Activated T-cell treated with anti-CD3 and anti-CD28 coated beads, Interleukin-2, amount 50 U/mL, for 72 hours (primary cell): Measurements from ENCODE around the gene PLOD2. TPM values are rescaled to one million over a fixed set of nuclear protein-coding genes. Genes with fewer than 3 reads are reported as not detected.
A peak's percentile ranks its signal among the peaks of the same experiment; 100 is the strongest.

Experiments used
- ATAC-seq, 2 donors: fragments of 150-1000 bp; cut with Tn5 transposase; replicated peaks in 1 of 2; 2 replicates each; pipeline ENCODE4 v1.10.0; 2021; ENCODE audit warnings: moderate library complexity in 2 of 2, mild to moderate bottlenecking in 1 of 2
- DNase-seq, 2 donors: peaks; one replicate each; pipeline ENCODE4 v3.0.0; 2021 to 2022; ENCODE audit warnings: mixed read lengths in 1 of 2
- H3K27ac Mint-ChIP-seq: one replicate; pipeline ENCODE4 v1.8.0; 2022; ENCODE audit warnings: mild to moderate bottlenecking, moderate library complexity, mixed read lengths
- H3K27me3 Mint-ChIP-seq: one replicate; pipeline ENCODE4 v1.8.0; 2022; ENCODE audit warnings: low read depth, mixed read lengths
- H3K36me3 Mint-ChIP-seq, 2 donors: one replicate each; pipeline ENCODE4 v1.8.0; 2022; ENCODE audit warnings: mixed read lengths in 2 of 2, mild to moderate bottlenecking in 1 of 2; ENCODE audit not compliant: insufficient read depth in 2 of 2
- H3K4me1 Mint-ChIP-seq: one replicate; pipeline ENCODE4 v1.8.0; 2022; ENCODE audit warnings: low read depth, mixed read lengths
- H3K4me3 Mint-ChIP-seq, 2 donors: one replicate each; pipeline ENCODE4 v1.8.0; 2022; ENCODE audit warnings: mild to moderate bottlenecking in 2 of 2, mixed read lengths in 2 of 2, moderate library complexity in 2 of 2
- H3K9me3 Mint-ChIP-seq, 2 donors: one replicate each; pipeline ENCODE4 v1.8.0; 2022; ENCODE audit warnings: mixed read lengths in 2 of 2
- total RNA-seq, 2 donors: library from RNA; stranded (reverse); gene quantifications; one replicate each; pipeline ENCODE4 v1.2.3, GENCODE V29; 2022

Gene PLOD2
- total RNA-seq, 2 donors from 2014 or later = 0.17 to 0.90 TPM

GRCh38 chr3:146164071-146164470, 3.1 kb upstream of the PLOD2 start:
- H3K27me3 Mint-ChIP-seq = peaks cover 59% of the 10 kb centered on the region
- ATAC-seq = no peak
- no peak for DNase-seq
- H3K4me1 Mint-ChIP-seq = peaks cover 10% of the 10 kb centered on the region
- peaks cover 2% of the 10 kb centered on the region in 2 donors for H3K36me3 Mint-ChIP-seq
- no peak overlapping the region for H3K4me3 Mint-ChIP-seq
- H3K27ac Mint-ChIP-seq = no peak overlapping the region
- H3K9me3 Mint-ChIP-seq = no peaks in the 10 kb centered on the region

GRCh38 chr3:146163584-146163983, 2.6 kb upstream of the PLOD2 start:
- ATAC-seq = no peak
- H3K27me3 Mint-ChIP-seq = peaks cover 63% of the 10 kb centered on the region
- H3K27ac Mint-ChIP-seq = no peak overlapping the region
- peaks cover 2% of the 10 kb centered on the region in 2 donors for H3K36me3 Mint-ChIP-seq
- H3K4me1 Mint-ChIP-seq = peaks cover 10% of the 10 kb centered on the region
- no peak overlapping the region for H3K4me3 Mint-ChIP-seq
- no peak for DNase-seq
- no peaks in the 10 kb centered on the region for H3K9me3 Mint-ChIP-seq

- peaks cover 10% of the 10 kb centered on the region for H3K4me1 Mint-ChIP-seq
- no peak for ATAC-seq
- no peaks in the 10 kb centered on the region for H3K9me3 Mint-ChIP-seq
- H3K36me3 Mint-ChIP-seq = peaks cover 2% of the 10 kb centered on the region in 2 donors
- peak overlapping the region in 1 of 2 donors; percentile 48 for H3K4me3 Mint-ChIP-seq
- no peak overlapping the region for H3K27ac Mint-ChIP-seq
- no peak for DNase-seq
- peaks cover 65% of the 10 kb centered on the region for H3K27me3 Mint-ChIP-seq
These were observed 1.6 kb upstream of the PLOD2 start for GRCh38 chr3:146162561-146162960.

GRCh38 chr3:146161663-146162002, 649 bp upstream of the PLOD2 start:
- no peak for DNase-seq
- peaks cover 70% of the 10 kb centered on the region for H3K27me3 Mint-ChIP-seq
- no peaks in the 10 kb centered on the region for H3K9me3 Mint-ChIP-seq
- H3K4me3 Mint-ChIP-seq = peak overlapping the region; percentile 48 to 68
- no peak overlapping the region for H3K27ac Mint-ChIP-seq
- H3K4me1 Mint-ChIP-seq = peaks cover 10% of the 10 kb centered on the region
- H3K36me3 Mint-ChIP-seq = peaks cover 2% of the 10 kb centered on the region in 2 donors
- ATAC-seq = no peak

- Mint-ChIP-seq H3K36me3 (peaks cover 2% of the 10 kb centered on the region in 2 donors), H3K4me1 (peaks cover 10% of the 10 kb centered on the region), H3K27me3 (peaks cover 74% of the 10 kb centered on the region), H3K4me3 (peak overlapping the region; percentile 82 to 88), H3K9me3 (no peaks in the 10 kb centered on the region), H3K27ac (no peak overlapping the region)
- peak; percentile 47 to 58 for ATAC-seq
- peak; percentile 4 to 15 for DNase-seq
These were observed 542 bp downstream of the PLOD2 start for GRCh38 chr3:146160321-146160963.

- Mint-ChIP-seq H3K4me3 (peak overlapping the region; percentile 82 to 88), H3K4me1 (peaks cover 10% of the 10 kb centered on the region), H3K36me3 (peaks cover 2% of the 10 kb centered on the region in 2 donors), H3K27ac (no peak overlapping the region), H3K9me3 (no peaks in the 10 kb centered on the region), H3K27me3 (peaks cover 67% of the 10 kb centered on the region)
- ATAC-seq (no peak), DNase-seq (no peak)
These were observed 1.2 kb downstream of the PLOD2 start for GRCh38 chr3:146159616-146160320.

GRCh38 chr3:146159037-146159436, 1.9 kb downstream of the PLOD2 start:
- no peaks in the 10 kb centered on the region for H3K9me3 Mint-ChIP-seq
- no peak for DNase-seq
- H3K27ac Mint-ChIP-seq = no peak overlapping the region
- H3K4me3 Mint-ChIP-seq = no peak overlapping the region
- H3K27me3 Mint-ChIP-seq = peaks cover 62% of the 10 kb centered on the region
- H3K4me1 Mint-ChIP-seq = peaks cover 10% of the 10 kb centered on the region
- peaks cover 2% of the 10 kb centered on the region in 2 donors for H3K36me3 Mint-ChIP-seq
- no peak for ATAC-seq

- Mint-ChIP-seq H3K27me3 (peaks cover 49% of the 10 kb centered on the region), H3K4me1 (peaks cover 10% of the 10 kb centered on the region), H3K27ac (no peak overlapping the region), H3K36me3 (no peaks in the 10 kb centered on the region), H3K9me3 (no peaks in the 10 kb centered on the region), H3K4me3 (no peak overlapping the region)
- ATAC-seq = no peak
- DNase-seq = no peak
These were observed 3.5 kb downstream of the PLOD2 start for GRCh38 chr3:146157325-146158060.

- Mint-ChIP-seq H3K27ac (no peak overlapping the region), H3K36me3 (no peaks in the 10 kb centered on the region), H3K4me1 (peaks cover 10% of the 10 kb centered on the region), H3K4me3 (no peak overlapping the region), H3K9me3 (no peaks in the 10 kb centered on the region), H3K27me3 (peaks cover 42% of the 10 kb centered on the region)
- no peak for DNase-seq
- no peak for ATAC-seq
These were observed 4.2 kb downstream of the PLOD2 start for GRCh38 chr3:146156666-146157314.

GRCh38 chr3:146156095-146156494, 4.9 kb downstream of the PLOD2 start:
- peaks cover 35% of the 10 kb centered on the region for H3K27me3 Mint-ChIP-seq
- DNase-seq (no peak), ATAC-seq (no peak)
- H3K36me3 Mint-ChIP-seq = no peaks in the 10 kb centered on the region
- no peaks in the 10 kb centered on the region for H3K9me3 Mint-ChIP-seq
- H3K4me1 Mint-ChIP-seq = peaks cover 10% of the 10 kb centered on the region
- H3K4me3 Mint-ChIP-seq = no peak overlapping the region
- no peak overlapping the region for H3K27ac Mint-ChIP-seq

- no peak for DNase-seq
- Mint-ChIP-seq H3K27me3 (peaks cover 29% of the 10 kb centered on the region), H3K4me3 (no peak overlapping the region), H3K36me3 (no peaks in the 10 kb centered on the region), H3K9me3 (no peaks in the 10 kb centered on the region), H3K4me1 (peaks cover 4% of the 10 kb centered on the region), H3K27ac (no peak overlapping the region)
- no peak for ATAC-seq
These were observed 6.0 kb downstream of the PLOD2 start for GRCh38 chr3:146154995-146155394.

- Mint-ChIP-seq H3K27ac (no peak overlapping the region), H3K9me3 (no peaks in the 10 kb centered on the region), H3K4me1 (no peaks in the 10 kb centered on the region), H3K4me3 (no peak overlapping the region), H3K27me3 (peaks cover 22% of the 10 kb centered on the region), H3K36me3 (no peaks in the 10 kb centered on the region)
- ATAC-seq (no peak), DNase-seq (no peak)
These were observed 6.7 kb downstream of the PLOD2 start for GRCh38 chr3:146154316-146154715.

GRCh38 chr3:146153429-146153828, 7.6 kb downstream of the PLOD2 start:
- no peak for DNase-seq
- peak overlapping the region; percentile 89 for H3K27ac Mint-ChIP-seq
- H3K4me3 Mint-ChIP-seq = no peak overlapping the region
- no peak for ATAC-seq
- H3K4me1 Mint-ChIP-seq = no peaks in the 10 kb centered on the region
- H3K36me3 Mint-ChIP-seq = no peaks in the 10 kb centered on the region
- H3K27me3 Mint-ChIP-seq = peaks cover 13% of the 10 kb centered on the region
- H3K9me3 Mint-ChIP-seq = no peaks in the 10 kb centered on the region
